NCI-H524 treated with DMSO at 0.1 percent for 48 hours (cell line): ENCODE measurements around the gene EFHC1.

Experiments used
- DNase-seq: peaks from one replicate; lab custom pipeline; 2025; lab: John Stamatoyannopoulos, UW

The EFHC1 gene

DNA sequence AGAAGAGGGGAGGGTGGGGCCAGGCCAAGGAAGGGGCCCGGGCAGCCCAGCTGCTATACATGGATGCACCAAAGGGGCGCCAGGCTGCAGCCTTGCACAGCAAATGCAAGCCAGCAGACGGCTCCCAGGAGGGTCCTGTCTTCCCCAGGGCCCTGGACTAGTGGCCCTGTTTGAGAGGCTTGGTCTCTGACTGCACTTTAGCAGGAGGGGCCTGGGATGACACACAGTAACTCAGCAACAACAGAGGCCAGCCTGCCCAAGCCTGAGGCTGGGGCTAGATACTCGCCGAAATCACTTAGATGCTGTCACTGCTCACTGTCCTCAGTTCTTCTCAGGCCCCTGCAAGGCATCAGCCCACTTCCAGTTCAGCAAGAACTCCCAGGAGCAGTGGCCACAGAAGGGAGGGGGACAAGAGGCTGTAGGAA, 83.2 kb downstream of the EFHC1 start:
- no peak for DNase-seq

DNA sequence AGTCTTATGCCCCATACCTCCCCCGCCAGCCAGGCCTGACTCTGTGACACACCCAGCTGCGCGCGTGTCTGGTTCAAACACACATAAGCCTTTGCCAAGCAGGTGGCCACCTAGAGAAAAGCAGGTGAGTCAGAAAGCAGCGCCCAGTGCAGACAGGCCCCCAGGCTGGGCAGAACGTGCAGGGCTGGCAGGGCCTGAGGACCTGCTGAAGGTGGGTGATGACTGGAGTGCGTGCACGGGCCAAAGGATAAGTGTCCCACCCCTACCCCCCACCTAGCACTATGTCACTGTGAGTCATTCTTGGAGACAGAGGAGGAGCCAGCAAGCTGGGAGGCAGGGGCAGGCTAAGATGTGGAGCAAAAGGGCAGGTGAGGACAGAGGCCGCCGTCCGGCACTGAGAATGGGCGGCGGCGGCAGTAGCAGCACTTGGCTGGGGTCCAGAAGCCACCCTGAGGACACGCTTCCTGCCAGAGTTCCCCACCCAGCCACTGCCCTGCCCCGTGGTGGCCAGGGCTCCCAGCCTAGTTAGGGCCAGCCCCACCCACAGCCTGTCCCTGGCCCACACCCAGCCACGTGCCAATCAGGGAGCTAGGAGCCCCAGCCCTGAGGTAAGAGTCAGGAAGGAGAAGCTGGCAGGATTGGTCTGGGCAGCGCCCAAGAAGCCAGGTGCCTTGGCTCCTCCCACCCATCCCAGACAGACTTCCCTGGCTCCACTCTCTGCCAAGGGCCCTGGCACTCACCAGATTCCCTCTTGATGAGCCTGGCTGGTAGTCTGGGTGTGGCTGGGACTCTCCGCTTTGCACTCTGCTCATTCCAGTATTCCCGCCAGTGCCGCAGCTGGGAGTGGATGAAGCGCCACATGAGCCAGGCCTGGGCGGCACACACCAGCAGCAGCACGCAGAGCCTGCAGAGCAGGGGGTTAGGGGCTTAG, 84.0 kb downstream of the EFHC1 start:
- no peak for DNase-seq

DNA sequence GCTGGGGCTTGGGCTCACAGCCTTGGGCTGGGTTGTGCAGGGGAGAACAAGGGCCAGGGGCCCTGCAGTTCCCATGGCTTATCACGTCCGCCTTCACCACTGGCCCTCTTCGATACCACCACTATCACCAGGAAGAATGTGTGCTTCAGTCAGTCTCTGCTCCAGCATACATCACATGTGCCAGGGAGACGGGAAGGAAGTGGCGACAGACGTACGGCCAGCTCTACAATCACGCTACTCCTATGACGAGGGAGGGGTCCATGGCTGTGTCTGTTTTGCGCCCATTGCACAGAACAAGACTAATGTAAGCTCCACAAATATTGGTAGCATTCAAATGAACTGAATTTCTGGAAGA, 84.6 kb downstream of the EFHC1 start:
- no peak for DNase-seq

- no peak for DNase-seq
These were observed 85.7 kb downstream of the EFHC1 start for GRCh38 chr6:52505726-52506409.

DNA sequence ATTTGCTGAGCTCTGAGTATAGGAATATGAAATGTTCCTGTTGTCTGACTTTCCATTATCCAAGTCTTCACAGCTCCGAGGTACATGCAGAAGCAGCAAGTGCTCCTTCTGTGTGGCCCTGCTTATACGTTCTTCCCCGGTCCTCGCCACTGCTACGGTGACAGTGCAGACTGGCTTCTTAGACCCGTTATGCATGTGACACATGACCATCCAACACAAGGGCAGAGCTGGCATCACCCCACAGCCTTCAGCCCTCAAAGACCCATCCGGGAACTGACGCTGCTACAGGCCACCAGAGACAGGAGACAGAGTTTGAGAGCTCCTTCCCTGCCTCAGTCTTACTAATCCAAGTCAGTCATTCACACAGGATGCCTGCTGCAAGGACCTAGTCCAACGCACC, 86.3 kb downstream of the EFHC1 start:
- no peak for DNase-seq

GRCh38 chr6:52507557-52508260, 87.6 kb downstream of the EFHC1 start:
- no peak for DNase-seq

DNA sequence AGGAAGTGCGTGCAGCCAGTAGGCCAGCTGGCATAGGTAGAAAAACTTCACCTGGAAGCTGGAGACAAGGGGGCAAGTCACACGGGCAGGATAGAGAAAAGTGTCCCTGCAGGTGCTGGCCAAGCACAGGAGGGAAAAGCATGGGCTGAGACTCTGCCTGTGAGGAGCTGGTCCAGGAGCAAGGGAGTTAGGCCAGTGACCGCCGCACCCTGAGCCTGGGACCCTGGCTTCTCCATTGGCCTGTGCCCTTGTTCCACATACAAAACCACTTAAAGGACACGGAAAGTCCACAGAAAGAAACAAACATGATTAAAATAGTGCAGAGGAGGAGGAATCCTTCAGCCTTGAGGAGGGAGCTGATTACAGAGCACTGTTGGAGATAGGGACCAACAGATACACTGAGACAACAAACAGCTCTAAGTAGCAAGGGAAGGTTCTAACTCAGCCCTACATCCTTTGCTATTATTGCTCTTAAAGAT, 88.2 kb downstream of the EFHC1 start:
- no peak for DNase-seq

- no peak for DNase-seq
These were observed 89.4 kb downstream of the EFHC1 start for GRCh38 chr6:52509281-52510212.

DNA sequence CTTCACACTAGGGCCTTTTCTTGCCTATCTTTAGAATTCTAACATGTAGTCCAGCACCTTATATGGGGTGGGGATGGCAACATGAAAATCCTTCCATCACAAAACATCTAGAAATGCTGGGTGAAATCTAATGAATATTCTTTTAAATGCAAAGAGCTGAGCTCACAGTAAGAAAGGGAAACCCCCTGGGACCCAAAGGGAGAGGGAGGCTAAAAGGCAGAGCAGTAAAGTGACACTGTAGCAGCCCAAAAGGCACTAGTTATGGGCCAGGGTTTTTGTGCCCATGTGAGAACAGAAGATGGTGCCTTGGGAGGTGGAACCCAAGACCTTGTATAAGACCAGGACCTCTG, 90.0 kb downstream of the EFHC1 start:
- no peak for DNase-seq

DNA sequence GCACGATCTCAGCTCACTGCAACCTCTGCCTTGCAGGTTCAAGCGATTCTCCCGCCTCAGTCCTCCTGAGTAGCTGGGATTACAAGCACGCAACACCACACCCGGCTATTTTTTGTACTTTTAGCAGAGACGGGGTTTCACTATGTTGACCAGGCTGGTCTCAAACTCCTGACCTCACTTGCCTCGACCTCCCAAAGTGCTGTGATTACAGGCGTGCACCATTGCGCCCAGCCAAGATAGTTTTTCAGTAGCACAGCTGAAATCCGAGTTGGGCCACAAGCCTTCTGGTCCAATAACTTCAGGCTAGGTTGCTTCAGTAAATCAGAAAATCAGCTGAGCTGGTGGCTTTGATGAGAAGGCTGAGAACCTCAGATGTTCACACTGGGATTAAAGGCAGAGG, 91.0 kb downstream of the EFHC1 start:
- no peak for DNase-seq

DNA sequence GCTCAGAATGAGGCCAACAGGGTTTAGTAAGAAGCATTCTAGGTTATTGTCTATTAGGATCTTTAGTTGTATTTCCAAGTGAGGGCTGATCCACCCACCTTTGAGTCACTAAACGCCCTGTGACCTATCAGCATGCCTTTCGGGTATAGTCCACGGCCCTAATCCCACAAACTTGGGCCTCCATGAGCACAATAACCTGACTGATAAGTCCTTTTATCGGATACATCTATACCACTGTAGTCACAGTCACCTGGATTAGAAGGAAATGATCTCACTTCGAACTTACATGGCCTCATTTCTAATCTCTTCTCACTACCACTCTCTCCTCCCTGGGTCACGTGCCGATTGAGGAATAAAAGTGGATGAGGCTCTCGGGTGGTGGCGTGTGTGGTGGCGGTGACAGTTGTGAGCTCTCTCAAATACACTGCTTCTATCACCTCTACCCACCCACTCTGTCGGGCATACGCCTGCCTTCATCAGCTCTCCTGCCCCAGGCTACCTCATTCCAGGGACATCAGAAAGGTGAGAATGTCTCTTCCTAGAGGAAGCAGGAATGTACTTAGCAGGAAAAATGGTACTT, 91.5 kb downstream of the EFHC1 start:
- no peak for DNase-seq

GRCh38 chr6:52512199-52512598, 92.1 kb downstream of the EFHC1 start:
- DNase-seq, result no peak

DNA sequence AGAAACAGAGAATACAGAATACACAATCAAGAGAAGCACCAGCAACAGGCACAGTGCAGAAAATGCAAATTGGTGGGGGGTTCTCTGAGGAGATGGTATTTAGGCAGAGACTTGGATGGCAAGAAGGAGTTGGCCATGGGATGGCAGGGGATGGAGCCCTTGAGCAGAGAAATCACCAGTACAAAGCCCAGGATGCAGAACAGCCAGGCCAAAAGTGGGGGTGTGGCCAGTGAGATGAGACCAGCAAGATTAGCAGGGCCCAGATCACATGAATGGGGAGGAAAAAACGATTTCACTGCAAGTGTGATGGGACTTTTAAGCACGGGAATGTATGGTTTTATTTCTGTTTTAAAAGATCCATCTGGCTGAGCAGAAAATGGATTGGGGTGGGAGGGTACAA, 93.3 kb downstream of the EFHC1 start:
- DNase-seq, result no peak

DNA sequence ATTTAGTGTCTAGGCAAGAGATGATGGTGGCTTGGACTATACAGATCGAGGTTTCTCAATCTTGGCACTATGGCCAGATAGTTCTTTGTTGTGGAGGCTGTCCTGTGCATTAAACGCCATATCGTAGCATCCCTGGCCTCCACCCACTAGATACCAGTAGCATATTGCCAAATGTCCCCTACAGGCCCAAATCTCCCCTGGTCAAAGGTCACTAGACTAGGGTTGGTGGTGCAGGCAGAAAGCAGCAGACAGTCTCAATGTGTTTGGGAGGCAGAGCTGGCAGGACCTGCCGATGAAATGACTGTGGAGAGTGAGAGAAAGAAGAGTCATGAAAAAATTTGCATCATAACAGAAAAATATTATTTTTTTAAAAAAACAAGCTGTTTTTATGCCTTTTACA, 93.8 kb downstream of the EFHC1 start:
- no peak for DNase-seq

DNA sequence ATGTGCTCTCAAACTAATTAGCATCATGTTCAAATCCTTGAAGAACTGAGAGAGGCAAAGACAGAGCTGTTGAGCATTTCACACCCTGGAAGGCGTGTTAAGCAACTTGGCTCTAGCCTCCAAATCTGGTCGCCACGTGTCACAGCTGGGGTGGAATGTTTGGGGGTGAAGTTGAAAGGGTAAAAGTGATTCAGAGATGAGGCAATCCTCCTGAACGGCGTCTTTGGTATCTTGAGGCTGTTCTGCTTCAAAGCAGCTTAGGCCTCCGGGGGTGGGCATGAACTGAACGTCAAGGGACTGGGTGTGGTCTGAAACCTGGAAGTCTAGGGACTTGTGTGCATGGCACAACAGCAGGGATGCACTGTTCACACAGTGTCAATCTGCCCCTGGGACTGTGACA, 94.4 kb downstream of the EFHC1 start:
- no peak for DNase-seq

DNA sequence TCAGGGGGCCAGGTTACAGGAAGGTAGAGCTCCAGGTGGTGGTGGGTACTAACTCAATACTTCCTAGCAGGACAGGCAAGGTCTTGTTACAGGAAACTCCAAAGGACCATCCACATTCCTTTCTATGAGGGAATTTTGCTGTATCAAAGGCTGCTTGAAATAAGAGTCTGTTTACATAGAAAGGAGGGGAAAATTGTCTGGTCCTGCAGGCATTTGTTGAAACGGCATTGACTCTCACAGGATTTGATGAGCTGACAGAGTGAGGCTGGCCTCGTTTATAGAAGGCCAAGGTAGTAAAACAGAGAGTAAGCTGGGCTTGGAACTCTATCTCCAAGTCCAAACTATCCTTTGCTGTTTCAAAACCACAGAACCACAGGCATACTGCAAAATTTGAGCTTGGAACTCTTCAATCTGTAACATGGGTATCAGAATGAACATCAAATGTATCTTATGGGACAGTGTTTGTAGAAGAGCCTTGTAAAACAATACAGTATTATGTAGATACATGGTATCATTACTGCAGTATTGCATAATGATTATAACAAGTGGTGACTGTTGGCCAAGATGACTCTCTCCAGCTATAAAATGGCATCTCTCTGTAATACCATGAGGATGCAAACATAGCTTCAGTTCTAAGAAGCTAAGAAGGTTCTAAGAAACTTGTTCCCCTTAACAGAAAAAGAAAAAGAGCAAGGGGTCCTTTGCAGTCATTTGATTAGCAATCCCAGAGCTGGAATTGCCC, 95.2 kb downstream of the EFHC1 start:
- DNase-seq, result no peak

DNA sequence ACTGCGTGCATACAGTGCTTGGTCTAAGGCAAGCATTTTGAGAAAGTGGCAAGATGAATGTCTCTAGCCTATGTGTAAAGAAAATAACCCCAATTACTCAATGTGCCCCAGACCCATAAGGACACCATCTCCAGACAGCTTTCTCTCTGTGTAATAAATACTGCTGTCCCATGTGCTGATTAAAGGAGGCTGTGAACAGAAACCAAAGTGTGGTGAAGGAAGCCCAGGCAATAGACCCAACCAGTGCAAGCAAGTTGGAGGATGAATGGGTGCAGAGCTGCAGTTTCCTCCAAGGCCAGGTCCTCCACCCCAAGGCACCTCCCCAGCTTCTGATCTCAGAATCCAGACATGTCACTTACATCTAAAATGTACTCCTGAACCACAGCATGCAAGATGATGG, 96.1 kb downstream of the EFHC1 start:
- DNase-seq, result no peak

DNA sequence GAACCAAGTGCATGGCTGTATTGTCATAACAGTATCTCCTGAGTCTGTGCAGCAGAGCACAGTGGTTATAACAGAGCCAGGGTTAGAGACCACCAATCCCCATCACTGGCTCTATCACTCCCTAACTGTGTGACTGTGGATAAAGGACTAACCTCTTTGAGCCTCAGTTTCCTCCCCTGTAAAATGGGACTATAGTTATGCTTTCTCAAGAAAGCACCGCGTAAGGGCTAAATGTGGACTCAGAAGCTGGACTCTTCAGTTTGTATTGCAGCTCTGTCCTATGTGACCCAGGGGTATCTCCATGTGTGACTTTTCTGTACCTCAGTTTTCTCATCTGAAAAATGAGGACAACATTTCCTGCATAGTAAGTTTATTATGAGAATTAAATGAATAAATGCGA, 96.8 kb downstream of the EFHC1 start:
- no peak for DNase-seq

- DNase-seq, result no peak
These were observed 97.5 kb downstream of the EFHC1 start for GRCh38 chr6:52517502-52518278.
